WTC11 (cell line): ENCODE measurements around the gene XIRP1. TPM values are rescaled to one million over a fixed set of nuclear protein-coding genes. Genes with fewer than 3 reads are reported as not detected.
A peak's percentile ranks its signal among the peaks of the same experiment; 100 is the strongest.

Source experiments
- ATAC-seq: fragments of 200-7000 bp; cut with Tn5 transposase; 2 replicates; pipeline ENCODE4 v1.10.0; 2021; ENCODE audit warnings: mild to moderate bottlenecking, moderate library complexity
- CTCF ChIA-PET: fragments of 300-600 bp; sonication (Branson Sonifier 250); formaldehyde crosslinking; loops from one replicate; lab custom pipeline; 2021; ENCODE audit warnings: antibody characterized with exemption; lab: Charles Lee
- POLR2A ChIA-PET: fragments of 350-600 bp; sonication (Branson Sonifier 250); formaldehyde crosslinking; loops from one replicate; lab custom pipeline; 2021; ENCODE audit warnings: antibody characterized with exemption; lab: Charles Lee
- DNase-seq: peaks from one replicate; pipeline ENCODE4 v3.0.0; 2021; ENCODE audit warnings: low spot score
- H3K27ac Mint-ChIP-seq: 2 replicates; pipeline ENCODE4 v1.8.0; 2021; ENCODE audit warnings: mixed read lengths
- H3K27me3 Mint-ChIP-seq: 2 replicates; pipeline ENCODE4 v1.8.0; 2021; ENCODE audit warnings: low read depth, mild to moderate bottlenecking, moderate library complexity, mixed read lengths
- H3K36me3 Mint-ChIP-seq: 2 replicates; pipeline ENCODE4 v1.8.0; 2021; ENCODE audit warnings: mixed read lengths
- H3K4me1 Mint-ChIP-seq: 2 replicates; pipeline ENCODE4 v1.8.0; 2022; ENCODE audit warnings: mixed read lengths
- H3K4me3 Mint-ChIP-seq: 2 replicates; pipeline ENCODE4 v1.8.0; 2021; ENCODE audit warnings: mild to moderate bottlenecking, moderate library complexity, mixed read lengths
- H3K9me3 Mint-ChIP-seq: 2 replicates; pipeline ENCODE4 v1.8.0; 2021; ENCODE audit warnings: mixed read lengths
- ARID4B ChIP-seq: sonication (generic); formaldehyde crosslinking; IDR thresholded peaks from 2 replicates; pipeline ENCODE4 v1.8.0; 2023; ENCODE audit warnings: missing genetic modification reagents, mild to moderate bottlenecking, borderline replicate concordance
- CREM ChIP-seq: sonication (generic); formaldehyde crosslinking; IDR thresholded peaks from 2 replicates; pipeline ENCODE4 v1.8.1; 2022; ENCODE audit warnings: mild to moderate bottlenecking, missing genetic modification reagents, moderate library complexity
- CTCF ChIP-seq: fragments of 200-600 bp; IDR thresholded peaks from 2 replicates; pipeline ENCODE4 v1.8.0; 2022; ENCODE audit warnings: antibody characterized with exemption
- FOXP4 ChIP-seq: sonication (generic); formaldehyde crosslinking; IDR thresholded peaks from 2 replicates; pipeline ENCODE4 v1.8.0; 2022; ENCODE audit warnings: mild to moderate bottlenecking, missing genetic modification reagents
- ZNF138 ChIP-seq: sonication (generic); formaldehyde crosslinking; conservative IDR thresholded peaks from 2 replicates; pipeline ENCODE4 v1.8.1; 2022; ENCODE audit warnings: mild to moderate bottlenecking, moderate library complexity, missing genetic modification reagents
- ZNF532 ChIP-seq: fragments of 250-450 bp; sonication (Bioruptor Pico); IDR thresholded peaks from 2 replicates; pipeline ENCODE4 v1.9.0; 2021; ENCODE audit warnings: mild to moderate bottlenecking, borderline replicate concordance
- total RNA-seq: library from RNA; stranded (reverse); gene quantifications from 3 replicates; pipeline ENCODE4 v1.2.3, GENCODE V29; 2021

The XIRP1 gene
- total RNA-seq, 1 experiment from 2014 or later = not detected

- peak; percentile 56 for DNase-seq
These were observed 16.2 kb upstream of the XIRP1 start for GRCh38 chr3:39208463-39209055.

More at GRCh38 chr3:39208463-39209055, 16.2 kb upstream of the XIRP1 start:
- ATAC-seq = peak; percentile 83
- TF ChIP-seq ZNF532 (CRISPR knock-in tag) = no peak
- TF ChIP-seq FOXP4 (CRISPR knock-in tag) = no peak
- no peak for TF ChIP-seq CREM (CRISPR knock-in tag)
- TF ChIP-seq ZNF138 (CRISPR knock-in tag) = no peak
- TF ChIP-seq CTCF = no peak
- no peak for TF ChIP-seq ARID4B
- Mint-ChIP-seq H3K27ac (no peak overlapping the region), H3K4me3 (no peak overlapping the region), H3K9me3 (peaks cover 10% of the 10 kb centered on the region; the same call in 1 of the 2 replicates), H3K4me1 (peaks cover 37% of the 10 kb centered on the region), H3K36me3 (no peaks in the 10 kb centered on the region), H3K27me3 (no peaks in the 10 kb centered on the region; the same call in 1 of the 2 replicates)
- POLR2A ChIA-PET = no interaction called here
- CTCF ChIA-PET = interaction anchor here (0.9 to 2.7 kb wide), 5 partner anchors 24 to 84 kb away, joined by 3 to 15 read pairs (median 3); no protein-coding TSS in a partner anchor
